GM12872 (cell line): ENCODE data around the gene SLC35E1.

Experiments used
- CTCF ChIP-seq: IDR thresholded peaks from 3 replicates; pipeline ENCODE4 v1.5.1; 2011; ENCODE audit warnings: low read depth, mild to moderate bottlenecking, low read length, moderate library complexity; ENCODE audit not compliant: insufficient read depth

SLC35E1 gene

GRCh38 chr19:16530540-16531379, 41.5 kb downstream of the SLC35E1 start:
- TF ChIP-seq CTCF = no peak

- TF ChIP-seq CTCF = no peak
Measured at GRCh38 chr19:16529466-16530144, 42.6 kb downstream of the SLC35E1 start.

- TF ChIP-seq CTCF = peak; percentile 78
Measured at GRCh38 chr19:16527971-16528521, 44.2 kb downstream of the SLC35E1 start.

- TF ChIP-seq CTCF = no peak
Measured at GRCh38 chr19:16527334-16527935, 44.8 kb downstream of the SLC35E1 start.

- TF ChIP-seq CTCF = no peak
Measured at GRCh38 chr19:16525751-16526481, 46.3 kb downstream of the SLC35E1 start.

- no peak for TF ChIP-seq CTCF
Measured at GRCh38 chr19:16524991-16525734, 47.1 kb downstream of the SLC35E1 start.
